ENCODE results near the gene PPFIBP2.
"Not testable (repeated sequence)": the region's sequence is repeated elsewhere in the genome, so short reads cannot be mapped to it uniquely, and the experiment has no call there.

PPFIBP2 gene

GRCh38 chr11:7500251-7500650, 13.5 kb upstream of the PPFIBP2 start:
- no peak for DNase-seq

- no peak for DNase-seq
Observed at GRCh38 chr11:7501251-7501650, 12.5 kb upstream of the PPFIBP2 start.

- no peak for DNase-seq
Observed at GRCh38 chr11:7501894-7502293, 11.9 kb upstream of the PPFIBP2 start.

DNA sequence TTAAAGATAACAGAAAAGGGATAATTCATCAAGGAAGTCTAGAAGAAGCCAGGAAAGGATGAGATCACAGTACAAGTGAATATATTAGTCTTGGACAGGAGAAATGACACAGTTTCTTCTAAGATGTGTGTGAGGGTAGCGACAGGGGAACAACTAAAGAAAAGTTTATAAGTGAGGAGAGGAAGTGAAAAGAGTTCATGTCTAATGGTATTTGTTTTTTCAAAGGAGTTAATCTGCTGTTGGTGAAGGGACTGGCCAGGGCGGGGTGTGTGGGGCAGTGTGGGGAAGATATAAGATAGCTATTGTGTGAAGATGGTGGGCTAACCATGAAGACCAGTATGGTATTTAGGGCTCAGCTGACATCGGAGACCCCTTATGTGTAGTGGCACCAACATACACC, 7.6 kb upstream of the PPFIBP2 start:
- no peak for DNase-seq

- no peak for DNase-seq
Observed at GRCh38 chr11:7508087-7508486, 5.7 kb upstream of the PPFIBP2 start.

GRCh38 chr11:7509966-7510365, 3.8 kb upstream of the PPFIBP2 start:
- no peak for DNase-seq

GRCh38 chr11:7511401-7511800, 2.4 kb upstream of the PPFIBP2 start:
- DNase-seq, result no peak

DNA sequence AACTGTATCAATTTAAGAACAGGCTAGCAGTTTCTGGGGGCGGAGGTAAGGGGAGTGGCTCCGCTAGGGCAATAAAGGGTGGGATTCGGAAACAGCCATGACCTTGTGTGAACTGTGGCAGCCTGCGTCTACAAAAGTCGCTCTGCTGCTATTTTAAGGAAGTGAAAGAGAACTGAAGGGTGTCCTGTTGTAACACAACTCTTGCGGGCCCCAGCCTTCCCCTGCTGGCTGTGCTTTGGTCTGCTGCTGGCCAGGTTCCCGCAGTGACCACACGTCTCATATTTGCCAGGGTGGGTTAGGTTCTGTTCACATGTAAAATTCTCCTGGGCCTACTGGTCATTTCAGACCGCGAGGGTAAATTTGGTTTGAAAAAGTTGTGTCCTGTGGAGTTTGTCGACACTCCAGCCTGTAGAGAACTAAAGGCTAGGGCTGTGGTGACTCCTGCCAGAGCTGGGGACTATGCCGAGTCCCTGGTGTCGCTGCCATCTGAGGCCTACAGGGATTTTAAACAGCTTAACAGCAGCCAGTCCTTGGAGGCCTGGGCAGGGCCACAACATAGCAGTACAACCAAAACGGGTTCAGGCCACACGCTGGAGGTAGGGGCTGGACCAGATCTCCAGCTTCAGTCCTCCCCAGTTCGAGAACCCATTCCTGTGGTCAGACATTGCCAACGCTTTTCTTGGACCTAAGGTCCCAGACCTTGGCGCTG, 1.1 kb upstream of the PPFIBP2 start:
- DNase-seq, result peak; percentile 86 to 90 (median 87)

GRCh38 chr11:7514099-7514591, 346 bp downstream of the PPFIBP2 start:
- DNase-seq, result peak; percentile 26 to 52 (median 46)

- DNase-seq, result peak; percentile 32 to 58 (median 53)
Observed at GRCh38 chr11:7515447-7515886, 1.7 kb downstream of the PPFIBP2 start.

DNA sequence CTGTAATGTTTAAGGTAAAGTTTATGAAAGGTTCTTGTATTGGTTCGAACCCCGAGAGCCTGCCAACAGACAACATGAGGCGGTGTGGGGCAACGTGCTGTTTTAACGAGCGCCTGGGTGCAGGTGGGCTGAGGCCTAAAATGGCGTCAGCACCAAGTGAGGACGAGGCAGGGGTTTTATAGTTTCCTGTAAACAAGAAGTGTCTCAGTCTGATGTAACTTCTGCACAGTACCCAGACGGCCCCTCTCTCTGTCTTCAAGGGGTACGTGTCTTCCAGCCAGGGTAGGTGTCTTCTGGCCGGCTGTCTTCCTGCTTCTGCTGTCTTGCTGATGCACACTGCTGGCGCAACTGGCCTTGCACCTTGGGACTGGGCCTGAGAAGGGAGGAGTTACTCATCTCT, 2.7 kb downstream of the PPFIBP2 start:
- no peak for DNase-seq

DNA sequence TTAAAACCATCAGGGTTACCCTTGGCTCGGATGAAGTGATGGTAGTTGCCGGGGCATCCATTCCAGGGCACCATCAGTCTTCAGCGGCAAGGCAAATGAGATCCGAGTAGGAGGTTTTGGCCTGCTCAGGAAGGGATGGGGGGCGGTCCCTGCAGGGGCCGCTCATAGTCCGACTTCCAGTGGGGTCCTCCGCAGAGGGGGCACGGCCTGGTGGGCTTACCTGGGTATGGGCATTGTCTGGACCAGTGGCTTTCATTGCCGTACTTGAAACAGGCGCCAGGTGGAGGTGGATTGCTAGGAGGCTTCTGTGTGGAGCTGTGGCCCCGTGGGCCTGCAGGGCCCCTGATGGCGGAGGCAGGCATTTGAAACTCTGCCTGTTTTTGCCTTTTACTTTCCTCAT, 3.9 kb downstream of the PPFIBP2 start:
- DNase-seq, result not testable (repeated sequence)

DNA sequence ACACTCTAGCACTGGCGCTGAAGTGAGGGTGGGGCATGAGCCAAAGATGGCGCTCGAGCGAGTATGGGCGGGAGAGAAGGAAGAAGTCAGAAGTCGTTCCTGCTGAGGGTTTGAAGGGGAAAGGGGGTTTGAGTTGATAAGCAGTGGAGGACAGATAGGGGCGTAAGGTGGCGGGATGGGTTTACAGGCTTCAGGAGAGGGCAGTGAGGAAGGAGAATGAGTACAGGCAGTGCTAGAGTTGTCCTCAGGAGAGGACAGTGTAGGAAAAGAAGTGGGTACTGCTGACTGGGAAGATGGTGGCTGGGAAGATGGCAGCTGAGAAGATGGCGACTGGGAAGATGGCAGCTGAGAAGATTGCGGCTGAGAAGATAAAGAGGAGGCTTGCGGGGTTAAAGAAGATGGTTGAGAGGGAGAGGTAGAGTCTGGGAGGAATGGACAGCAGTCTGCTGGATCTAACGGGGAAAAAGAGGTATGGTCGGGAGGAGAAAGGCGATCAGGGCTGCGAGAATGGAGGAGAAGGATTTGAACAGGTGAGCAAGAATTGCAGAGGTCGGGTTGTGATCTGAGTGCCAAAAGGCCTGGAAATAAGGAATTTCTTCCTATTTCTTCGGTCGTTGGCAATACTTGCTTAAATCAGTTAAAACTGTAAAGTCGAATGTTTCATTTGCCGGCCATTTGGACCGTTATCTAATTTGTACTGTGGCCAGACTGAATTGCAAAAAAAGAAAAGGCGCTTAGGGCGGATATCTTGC, 5.2 kb downstream of the PPFIBP2 start:
- no peak for DNase-seq

- peak in 1 of 3 donors; percentile 27 for DNase-seq
Observed at GRCh38 chr11:7520011-7520942, 6.5 kb downstream of the PPFIBP2 start.

DNA sequence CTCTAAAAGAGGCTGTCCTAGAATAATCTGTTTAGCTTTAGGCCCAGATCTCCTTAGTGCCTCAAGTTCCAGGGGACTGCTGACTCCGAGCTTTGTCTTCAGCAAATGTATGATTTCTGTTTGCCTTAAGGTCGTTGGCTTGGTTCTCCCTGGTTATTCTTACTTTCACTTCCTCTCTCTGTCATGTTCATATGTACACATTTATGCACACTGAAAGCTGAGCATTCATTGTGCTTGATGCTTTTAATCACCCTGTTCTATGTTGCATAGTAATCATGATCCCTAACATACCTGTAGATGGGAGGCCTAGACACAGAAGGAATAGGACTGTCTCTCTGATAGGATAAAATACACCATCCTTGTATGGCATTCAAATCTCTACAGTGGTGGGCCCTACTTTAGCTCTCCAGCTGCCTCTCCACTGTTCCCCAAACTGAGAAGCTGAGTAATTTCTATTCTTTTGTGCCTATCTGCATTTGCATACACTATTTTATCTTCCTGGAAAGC, 7.2 kb downstream of the PPFIBP2 start:
- DNase-seq, result peak; percentile 63 to 79 (median 74)

GRCh38 chr11:7522121-7522520, 8.3 kb downstream of the PPFIBP2 start:
- peak; percentile 63 for DNase-seq

DNA sequence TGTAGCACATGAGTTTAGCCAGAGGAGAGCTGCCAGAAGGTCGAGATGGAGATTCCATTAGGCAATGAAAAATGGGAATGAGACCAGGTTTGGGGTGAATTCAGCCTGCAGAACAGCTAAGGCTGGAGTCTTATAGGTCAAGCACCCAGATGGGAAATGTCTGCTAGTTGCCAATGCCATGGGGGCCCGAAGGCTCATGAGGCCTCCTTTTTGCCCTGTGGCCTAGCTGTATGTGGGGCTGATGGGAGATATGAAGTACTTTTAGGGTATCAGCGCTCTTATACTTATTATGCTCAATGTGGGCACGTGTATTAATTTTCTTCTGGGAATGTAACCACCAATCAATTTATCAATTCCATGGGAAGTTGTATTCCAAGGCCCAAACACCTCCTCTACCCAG, 8.7 kb downstream of the PPFIBP2 start:
- DNase-seq, result no peak

DNA sequence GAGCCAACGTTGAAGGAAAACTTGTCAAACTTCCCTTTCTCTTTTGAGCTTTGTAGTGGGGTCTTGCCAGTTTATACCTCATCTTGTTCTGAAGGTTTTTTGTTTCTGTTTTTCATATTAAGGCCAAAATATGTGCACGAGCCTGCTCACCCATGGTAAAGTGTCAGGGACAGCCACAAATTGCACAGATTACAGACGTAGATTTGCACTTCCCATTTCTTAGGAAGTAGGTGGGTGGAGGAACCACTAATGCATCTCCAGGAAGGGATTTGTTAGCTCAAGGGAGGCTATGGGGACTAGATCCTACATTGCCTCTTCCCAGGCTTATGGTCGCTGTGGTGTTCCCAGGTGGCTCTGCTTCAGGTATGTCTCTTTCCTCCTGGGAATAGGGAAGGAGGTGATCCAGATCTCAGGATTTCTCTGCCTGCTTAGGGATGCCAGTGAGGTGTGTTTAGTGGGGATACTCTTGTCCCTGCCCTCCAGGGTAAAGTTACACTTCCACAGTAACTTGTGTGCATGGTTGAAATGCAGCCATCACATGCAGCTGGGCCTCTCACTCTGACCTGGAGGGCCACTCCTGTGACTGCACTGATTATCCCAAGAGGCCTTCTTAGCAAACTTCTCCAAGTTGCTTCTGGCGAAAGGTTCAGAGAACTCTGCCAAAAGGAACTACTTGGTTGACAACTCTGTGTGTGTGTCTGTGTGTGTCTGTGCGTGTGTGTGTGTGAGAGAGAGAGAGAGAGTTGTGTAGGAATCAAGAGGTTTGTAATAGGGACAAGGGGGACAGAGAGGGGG, 9.8 kb downstream of the PPFIBP2 start:
- DNase-seq, result peak; percentile 73 to 77 (median 75)

GRCh38 chr11:7524462-7525235, 10.8 kb downstream of the PPFIBP2 start:
- peak; percentile 64 to 72 (median 70) for DNase-seq

DNA sequence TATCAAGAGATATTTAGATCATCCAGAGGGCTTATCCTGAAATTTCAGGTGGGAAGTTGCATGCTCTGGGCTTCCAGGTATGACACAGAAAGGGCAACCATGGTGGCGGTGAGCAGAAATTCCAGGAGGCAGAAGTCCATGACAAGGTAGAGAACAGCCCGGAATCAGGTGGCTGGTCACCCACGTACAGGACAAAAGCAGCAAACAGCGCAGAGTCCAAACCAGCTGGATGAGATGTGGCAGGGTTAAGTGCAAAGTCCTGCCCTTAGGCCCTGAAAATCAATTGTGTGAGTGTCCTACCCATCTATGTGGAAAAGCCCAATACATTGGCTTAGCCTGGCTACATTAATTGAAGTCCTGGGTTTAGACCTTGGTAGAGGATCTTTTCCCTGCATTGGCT, 11.6 kb downstream of the PPFIBP2 start:
- DNase-seq, result no peak

GRCh38 chr11:7527029-7527428, 13.2 kb downstream of the PPFIBP2 start:
- no peak for DNase-seq

Measured in suppressor macrophage treated with lipopolysaccharide for 1 hour (primary cell).